Measurements from ENCODE around the gene ANGPTL8. TPM values are rescaled to one million over a fixed set of nuclear protein-coding genes. Genes with fewer than 3 reads are reported as not detected.

ANGPTL8 gene
- total RNA-seq, 4 donors from 2014 or later: 2.0 TPM; not detected in 3

GRCh38 chr19:11265785-11266236 lies 26.4 kb downstream of the ANGPTL8 start:
- Histone ChIP-seq H3K9me3 (no peaks in the 10 kb centered on the region), H3K4me3 (no peak overlapping the region), H3K36me3 (no peaks in the 10 kb centered on the region), H3K27ac (peak overlapping the region in 1 of 4 donors; percentile 67), H3K27me3 (no peaks in the 10 kb centered on the region), H3K4me1 (peaks cover 0 to 45% (median 14%) of the 10 kb centered on the region in 3 donors)
- no peak for TF ChIP-seq EP300 (IDR thresholded peaks at IDR 0.05)
- no peak for TF ChIP-seq POLR2AphosphoS5 (IDR thresholded peaks at IDR 0.05)
- no peak for TF ChIP-seq POLR2A (IDR thresholded peaks at IDR 0.05)
- no peak for TF ChIP-seq CTCF (IDR thresholded peaks at IDR 0.05)
- 85 to 90% methylated on average over 2 to 5 of the region's 11 CpGs for WGBS, 2 donors (ENCODE audit: low coverage in 1 of 2)
- ATAC-seq: no peak

- no peaks in the 10 kb centered on the region for H3K36me3 ChIP-seq
- H3K9me3 ChIP-seq: no peaks in the 10 kb centered on the region
- H3K4me1 ChIP-seq: peaks cover 0 to 35% (median 11%) of the 10 kb centered on the region in 3 donors
- H3K4me3 ChIP-seq: no peak overlapping the region
- H3K27me3 ChIP-seq: no peaks in the 10 kb centered on the region
- peak overlapping the region in 3 of 4 donors; percentile 37 to 75 (median 69) for H3K27ac ChIP-seq
- ATAC-seq: no peak
- TF ChIP-seq POLR2A (IDR thresholded peaks at IDR 0.05) (no peak), EP300 (IDR thresholded peaks at IDR 0.05) (no peak), CTCF (IDR thresholded peaks at IDR 0.05) (no peak), POLR2AphosphoS5 (IDR thresholded peaks at IDR 0.05) (no peak)
- 94 to 96% methylated on average over 3 of the region's 10 CpGs for WGBS, 2 donors (ENCODE audit: low coverage in 1 of 2)
Observed at GRCh38 chr19:11267316-11268085, 28.1 kb downstream of the ANGPTL8 start.

GRCh38 chr19:11268783-11269267 lies 29.4 kb downstream of the ANGPTL8 start:
- TF ChIP-seq POLR2AphosphoS5 (IDR thresholded peaks at IDR 0.05) (peak; percentile 67), EP300 (IDR thresholded peaks at IDR 0.05) (no peak)
- H3K4me1 ChIP-seq: peaks cover 0 to 27% (median 11%) of the 10 kb centered on the region in 3 donors
- no peaks in the 10 kb centered on the region for H3K27me3 ChIP-seq
- H3K36me3 ChIP-seq: no peaks in the 10 kb centered on the region
- no peaks in the 10 kb centered on the region for H3K9me3 ChIP-seq
- peak; percentile 88 for ATAC-seq
- WGBS, 2 donors (ENCODE audit: low coverage in 1 of 2): 38 to 43% methylated on average over 1 to 8 of the region's 10 CpGs
- H3K27ac ChIP-seq: peak overlapping the region; percentile 43 to 76 (median 72)
- no peak overlapping the region for H3K4me3 ChIP-seq

GRCh38 chr19:11269408-11269807 lies 30.0 kb downstream of the ANGPTL8 start:
- Histone ChIP-seq H3K27ac (peak overlapping the region; percentile 43 to 76 (median 72)), H3K9me3 (no peaks in the 10 kb centered on the region), H3K4me1 (peaks cover 0 to 24% (median 11%) of the 10 kb centered on the region in 3 donors), H3K36me3 (no peaks in the 10 kb centered on the region), H3K27me3 (no peaks in the 10 kb centered on the region), H3K4me3 (no peak overlapping the region)
- WGBS, 2 donors (ENCODE audit: low coverage in 1 of 2): 16 to 32% methylated on average over 3 to 7 of the region's 7 CpGs
- ATAC-seq: peak; percentile 4
- TF ChIP-seq EP300 (IDR thresholded peaks at IDR 0.05) (no peak), POLR2AphosphoS5 (IDR thresholded peaks at IDR 0.05) (no peak), CTCF (IDR thresholded peaks at IDR 0.05) (no peak), POLR2A (IDR thresholded peaks at IDR 0.05) (no peak)

GRCh38 chr19:11273296-11273695 lies 33.9 kb downstream of the ANGPTL8 start:
- WGBS, 2 donors (ENCODE audit: low coverage in 1 of 2): 78 to 94% methylated on average over 2 of the region's 2 CpGs
- Histone ChIP-seq H3K36me3 (no peaks in the 10 kb centered on the region), H3K4me1 (peaks cover 0 to 16% (median 11%) of the 10 kb centered on the region in 3 donors), H3K27ac (no peak overlapping the region), H3K4me3 (no peak overlapping the region), H3K9me3 (no peaks in the 10 kb centered on the region), H3K27me3 (no peaks in the 10 kb centered on the region)
- TF ChIP-seq POLR2A (IDR thresholded peaks at IDR 0.05) (no peak), EP300 (IDR thresholded peaks at IDR 0.05) (no peak), CTCF (IDR thresholded peaks at IDR 0.05) (no peak), POLR2AphosphoS5 (IDR thresholded peaks at IDR 0.05) (no peak)
- no peak for ATAC-seq

All from gastroesophageal sphincter (tissue), 4 donors.